Aorta (tissue), 5 donors: ENCODE data around the gene IMPACT. TPM values are rescaled to one million over a fixed set of nuclear protein-coding genes. Genes with fewer than 3 reads are reported as not detected.

ENCODE experiments used
- ATAC-seq: fragments of 200-7000 bp; cut with Tn5 transposase; one replicate; pipeline ENCODE4 v1.9.1; 2022; ENCODE audit warnings: moderate library complexity; ENCODE audit not compliant: low FRiP score
- DNase-seq, 2 donors: peaks; one replicate each; pipeline ENCODE4 v3.0.0-alpha.2; 2020
- H3K27ac ChIP-seq, 2 donors: one replicate each; pipeline ENCODE4 v1.5.1; 2013; ENCODE audit warnings: low read length in 2 of 2, mild to moderate bottlenecking in 2 of 2, moderate library complexity in 2 of 2, control low read depth in 1 of 2, inconsistent platforms in 1 of 2, low read depth in 1 of 2
- H3K27me3 ChIP-seq, 2 donors: one replicate each; pipeline ENCODE4 v1.6.1; 2013; ENCODE audit warnings: control low read depth in 1 of 2, low read length in 1 of 2, mild to moderate bottlenecking in 1 of 2, moderate library complexity in 1 of 2; ENCODE audit not compliant: insufficient read depth in 2 of 2, control insufficient read depth in 1 of 2
- H3K36me3 ChIP-seq, 2 donors: one replicate each; pipeline ENCODE4 v1.6.1; 2013; ENCODE audit warnings: control low read depth in 1 of 2, low read length in 1 of 2, mild to moderate bottlenecking in 1 of 2; ENCODE audit not compliant: insufficient read depth in 2 of 2, control insufficient read depth in 1 of 2
- H3K4me1 ChIP-seq, 2 donors: one replicate each; pipeline ENCODE4 v1.6.1; 2013; ENCODE audit warnings: low read length in 2 of 2, control low read depth in 1 of 2, mild to moderate bottlenecking in 1 of 2, moderate library complexity in 1 of 2; ENCODE audit not compliant: insufficient read depth in 2 of 2, control insufficient read depth in 1 of 2
- H3K4me3 ChIP-seq, 2 donors: one replicate each; pipeline ENCODE4 v1.5.1; 2013; ENCODE audit warnings: low read length in 2 of 2, control low read depth in 1 of 2, mild to moderate bottlenecking in 1 of 2
- H3K9me3 ChIP-seq: one replicate; pipeline ENCODE4 v1.6.1; 2013; ENCODE audit warnings: mild to moderate bottlenecking, low read length; ENCODE audit not compliant: control insufficient read depth
- WGBS, 2 donors: extraction: QIAGEN DNeasy Blood & Tissue Kit; methylation state at CpG; one replicate each; pipeline ENCODE4 v1.1.7; 2013; 5-methylcytosine and 5-hydroxymethylcytosine counted together
- intact Hi-C, 2 donors: fragments of 100-400 bp; cut with DNase I; formaldehyde crosslinking; loops; one replicate each; pipeline versions ENCODE4 v1.14.2 to v1.15.0; 2022
- polyA plus RNA-seq, 2 donors: library from polyadenylated mRNA; stranded (reverse); fragments of 200-250 nt; gene quantifications; one replicate each; pipeline ENCODE4 v1.2.3, GENCODE V29; 2013
- total RNA-seq, 2 donors: library from RNA; stranded (reverse); fragmentation: NEBNext Ultra II Directional; extraction: Animal tissue kit (Norgen Biotek cat#: 25700); gene quantifications; one replicate each; pipeline ENCODE4 v1.2.1, GENCODE V29; 2021
- donor health status: healthy with polysubstance abuse.
- donor health status: Bipolar disorder and iron deficiency.
- donor health status: DM: no; HTN: no; CAD: no.
- donor health status: DM: no; HTN: no; CAD: no.
- donor health status: DM: yes; HTN: yes; CAD: no.

IMPACT gene
- total and polyA plus RNA-seq, 4 donors = 15.6 to 28.2 (median 20.5) TPM

DNA sequence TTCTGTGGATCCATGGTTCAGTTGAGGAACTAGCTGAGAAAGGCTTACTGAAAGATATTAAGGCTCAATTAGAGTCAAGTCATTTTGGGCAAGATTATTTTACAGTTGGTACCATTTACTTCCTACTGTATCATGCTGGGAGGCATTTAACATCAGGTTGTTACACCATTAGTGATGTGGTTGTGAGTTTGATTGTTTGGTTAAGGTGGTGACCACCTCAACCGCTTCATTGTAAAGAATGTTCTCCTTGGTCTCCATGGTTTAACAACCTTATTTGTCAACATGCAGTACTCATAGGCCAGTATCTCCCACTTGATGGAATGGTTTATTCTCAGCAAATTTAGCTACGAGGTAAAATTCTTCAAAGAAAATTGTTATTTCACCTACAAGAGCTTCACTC, 68.1 kb downstream of the IMPACT start:
- DNase-seq (no peak), ATAC-seq (no peak)
- no peak overlapping the region for H3K27ac ChIP-seq
- H3K9me3 ChIP-seq = no peaks in the 10 kb centered on the region
- no peaks in the 10 kb centered on the region for H3K4me1 ChIP-seq
- H3K36me3 ChIP-seq = no peaks in the 10 kb centered on the region
- 83 to 88% methylated on average over 2 of the region's 2 CpGs for WGBS, 2 donors
- H3K27me3 ChIP-seq = no peaks in the 10 kb centered on the region
- intact Hi-C loops = no loop called here
- H3K4me3 ChIP-seq = no peak overlapping the region

DNA sequence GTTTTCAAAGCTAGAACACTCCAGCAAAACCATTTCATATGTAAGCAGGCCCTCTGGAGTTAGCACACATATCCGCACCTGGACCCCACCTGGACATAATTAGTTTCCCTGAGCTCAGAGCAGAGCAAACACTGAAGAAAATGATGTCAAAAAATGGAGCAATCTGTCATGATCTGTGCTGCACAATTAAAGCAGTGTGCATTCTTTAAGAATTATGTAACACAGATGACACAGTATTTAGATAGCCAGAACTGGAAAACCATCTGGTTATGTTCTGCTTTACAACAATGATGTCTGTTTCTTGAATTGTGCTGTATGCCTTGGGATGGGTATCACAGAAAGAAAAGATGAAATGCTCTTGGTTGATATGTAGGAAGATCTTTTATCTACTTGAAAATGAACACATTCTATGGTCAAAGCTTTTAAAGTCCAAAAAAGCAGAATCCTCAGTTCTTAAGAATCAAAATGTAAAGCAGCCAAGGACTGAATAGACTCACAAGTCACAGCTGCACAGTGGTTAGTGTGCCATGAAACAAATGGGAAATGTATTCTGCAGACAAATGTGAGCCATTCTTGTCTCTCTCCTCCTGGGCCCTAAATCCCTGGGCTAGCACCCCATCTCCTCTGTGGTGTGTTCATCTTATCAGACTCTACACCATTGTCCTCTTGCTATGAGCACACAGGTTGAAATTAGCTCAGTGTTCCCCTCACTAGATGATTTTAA, 70.7 kb downstream of the IMPACT start:
- H3K27ac ChIP-seq = no peak overlapping the region
- H3K4me1 ChIP-seq = no peaks in the 10 kb centered on the region
- DNase-seq (no peak), ATAC-seq (no peak)
- no peaks in the 10 kb centered on the region for H3K36me3 ChIP-seq
- intact Hi-C loops = no loop called here
- no peak overlapping the region for H3K4me3 ChIP-seq
- 83 to 84% methylated on average over 1 of the region's 1 CpG for WGBS, 2 donors
- H3K27me3 ChIP-seq = no peaks in the 10 kb centered on the region
- H3K9me3 ChIP-seq = no peaks in the 10 kb centered on the region

DNA sequence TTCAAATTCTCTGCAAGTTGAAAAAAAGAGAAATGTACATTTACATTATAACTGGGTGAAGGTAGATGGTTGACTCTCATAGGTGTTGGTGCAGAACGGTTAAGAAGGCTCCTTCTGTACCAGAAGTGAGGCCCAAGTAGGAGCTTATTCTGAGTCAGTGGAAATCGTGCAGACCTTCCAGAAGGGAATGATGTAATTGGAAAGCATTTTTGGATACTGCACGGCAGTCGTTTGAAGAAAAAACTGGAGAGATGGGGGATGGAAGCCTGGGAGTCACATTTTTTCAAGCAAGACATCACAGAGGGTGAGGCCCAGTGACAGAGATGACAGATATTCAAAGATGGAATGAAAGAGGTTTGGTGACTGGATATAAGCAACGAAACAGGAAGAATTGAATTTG, 73.3 kb downstream of the IMPACT start:
- ATAC-seq (peak; percentile 46), DNase-seq (no peak)
- Histone ChIP-seq H3K27ac (no peak overlapping the region), H3K4me1 (no peaks in the 10 kb centered on the region), H3K9me3 (no peaks in the 10 kb centered on the region), H3K27me3 (no peaks in the 10 kb centered on the region), H3K36me3 (no peaks in the 10 kb centered on the region), H3K4me3 (no peak overlapping the region)
- intact Hi-C loops = no loop called here
- 28 to 34% methylated on average over 5 of the region's 5 CpGs for WGBS, 2 donors

DNA sequence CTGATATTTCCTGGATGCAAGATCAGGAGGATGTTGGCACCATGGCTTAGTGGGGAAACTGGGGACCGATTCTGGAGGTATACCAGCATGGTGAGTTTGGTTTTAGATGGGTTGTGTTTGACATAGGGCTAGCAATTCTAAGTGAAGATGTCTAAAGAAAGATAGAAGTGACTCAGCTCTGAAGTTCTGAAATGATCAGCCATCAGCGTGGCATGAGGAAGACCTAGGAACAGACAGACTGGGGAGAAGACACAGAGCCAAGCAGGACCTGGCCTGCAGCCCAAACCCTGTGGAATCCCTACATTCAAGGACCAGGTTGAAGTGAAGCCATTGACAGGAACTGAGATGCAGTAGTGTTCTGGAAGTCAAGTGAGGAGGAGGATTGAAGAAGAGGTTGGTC, 73.7 kb downstream of the IMPACT start:
- no peaks in the 10 kb centered on the region for H3K9me3 ChIP-seq
- H3K27ac ChIP-seq = no peak overlapping the region
- DNase-seq (no peak), ATAC-seq (no peak)
- intact Hi-C loops = no loop called here
- WGBS, 2 donors = 89 to 93% methylated on average over 2 of the region's 2 CpGs
- H3K4me3 ChIP-seq = no peak overlapping the region
- no peaks in the 10 kb centered on the region for H3K4me1 ChIP-seq
- no peaks in the 10 kb centered on the region for H3K27me3 ChIP-seq
- no peaks in the 10 kb centered on the region for H3K36me3 ChIP-seq

DNA sequence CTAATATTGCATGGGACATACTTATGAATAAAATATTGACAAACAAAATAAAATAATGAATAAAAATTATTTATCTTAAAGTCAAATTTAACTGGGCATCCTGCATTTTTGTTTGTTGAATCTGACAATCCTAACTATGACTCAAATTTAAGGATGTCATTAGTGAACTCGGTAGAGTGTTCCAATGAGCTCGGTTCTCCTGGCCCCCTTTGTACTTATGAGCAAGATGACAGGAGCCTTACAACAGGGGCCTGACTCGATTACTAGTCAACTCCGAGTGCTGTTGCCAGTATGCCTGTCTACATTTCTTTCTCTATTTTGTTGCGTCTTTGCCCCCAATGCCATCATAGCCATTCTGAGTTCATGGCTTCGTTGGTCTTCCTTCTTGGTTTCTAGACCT, 74.3 kb downstream of the IMPACT start:
- no peak for ATAC-seq
- H3K4me1 ChIP-seq = no peaks in the 10 kb centered on the region
- 85% methylated on average over 6 of the region's 6 CpGs for WGBS, 2 donors
- DNase-seq = no peak
- intact Hi-C loops = no loop called here
- no peak overlapping the region for H3K27ac ChIP-seq
- H3K27me3 ChIP-seq = no peaks in the 10 kb centered on the region
- H3K36me3 ChIP-seq = no peaks in the 10 kb centered on the region
- H3K4me3 ChIP-seq = no peak overlapping the region
- H3K9me3 ChIP-seq = no peaks in the 10 kb centered on the region

DNA sequence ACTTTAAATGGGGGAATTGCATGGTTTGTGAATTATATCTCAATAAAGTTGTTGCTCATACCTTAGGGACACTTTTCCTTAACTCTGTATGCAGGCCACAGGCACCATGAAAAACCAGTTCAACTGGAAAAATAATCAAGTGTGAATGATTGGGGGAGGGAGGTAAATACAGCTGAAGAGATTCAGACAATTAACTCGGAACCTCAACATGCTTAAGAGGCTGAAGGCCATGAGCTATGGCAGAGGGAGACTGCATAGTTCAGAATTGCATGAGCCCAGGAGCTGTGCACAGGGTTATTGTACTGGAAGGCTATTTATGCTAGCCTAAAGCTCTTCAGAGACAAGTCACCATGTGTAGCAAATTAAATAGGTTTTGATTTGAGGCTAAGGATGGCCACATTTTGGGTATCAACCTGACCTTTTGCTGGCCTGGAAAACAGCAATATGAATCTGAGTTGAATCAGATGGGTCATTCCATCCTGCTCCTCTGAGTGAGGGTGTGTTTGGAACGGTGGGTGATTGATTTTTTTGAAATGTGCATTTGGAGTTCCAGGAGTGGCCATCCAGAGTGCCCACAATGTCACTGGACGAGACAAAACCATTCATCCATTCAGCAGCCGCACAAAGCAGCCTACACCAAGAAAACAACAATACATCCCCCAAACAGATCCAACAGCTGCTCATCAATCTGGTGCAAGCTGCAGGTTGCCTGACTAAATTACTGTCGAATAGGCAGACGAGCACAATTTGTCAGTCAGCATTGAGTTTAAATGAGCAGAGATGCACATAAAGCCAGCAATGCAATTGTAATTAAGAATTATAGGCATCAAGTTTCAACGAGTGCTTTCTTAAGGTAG, 76.4 kb downstream of the IMPACT start:
- no peak for DNase-seq
- Histone ChIP-seq H3K27me3 (no peaks in the 10 kb centered on the region), H3K4me3 (no peak overlapping the region), H3K9me3 (no peaks in the 10 kb centered on the region), H3K27ac (no peak overlapping the region), H3K4me1 (no peaks in the 10 kb centered on the region), H3K36me3 (no peaks in the 10 kb centered on the region)
- intact Hi-C loops = no loop called here
- ATAC-seq = no peak
- WGBS, 2 donors = 68 to 75% methylated on average over 7 of the region's 7 CpGs

Other genes starting within 250 kb of the IMPACT start
- 10 to 100 TPM; 43.2 to 47.4 TPM for gene OSBPL1A, start 28.8 kb upstream of the IMPACT start, total RNA-seq
- 10 to 100 TPM; 21.7 to 30.9 TPM for gene OSBPL1A, start 28.8 kb upstream of the IMPACT start, polyA plus RNA-seq
- gene HRH4, start 34.0 kb downstream of the IMPACT start, total RNA-seq = under 1 TPM; 0.10 to 0.15 TPM
- gene HRH4, start 34.0 kb downstream of the IMPACT start, polyA plus RNA-seq = under 1 TPM in 1 of 2 donors, not detected in 1; 0.03 TPM